ENCODE measurements around the gene OR11A1.

Gene OR11A1

GRCh38 chr6:29376003-29376402 is 80.9 kb downstream of the OR11A1 start:
- no peaks in the 10 kb centered on the region for H3K9me3 ChIP-seq (ENCODE audit: control insufficient read depth, low read depth, low read length)
- H3K36me3 ChIP-seq (ENCODE audit: control insufficient read depth, low read depth, low read length), result no peaks in the 10 kb centered on the region
- no peaks in the 10 kb centered on the region for H3K27me3 ChIP-seq (ENCODE audit: control insufficient read depth, insufficient read depth, low read length)
- H3K9ac ChIP-seq (ENCODE audit: low read length), result no peak overlapping the region
- H3K4me3 ChIP-seq (ENCODE audit: low read length), result no peak overlapping the region
- no peak overlapping the region for H3K27ac ChIP-seq (ENCODE audit: low read length)
- no peaks in the 10 kb centered on the region for H3K4me1 ChIP-seq (ENCODE audit: control insufficient read depth, low read depth, low read length)
